GM12875 (cell line): Measurements from ENCODE around the gene ADGRE1.

Experiments used
- H3K4me3 ChIP-seq: one replicate; pipeline ENCODE4 v1.5.1; 2011; ENCODE audit warnings: low read depth, low read length, control low read depth
- TF ChIP-seq, protein P1 (sequence below): IDR thresholded peaks from 2 replicates; pipeline ENCODE4 v1.5.1; 2011; ENCODE audit warnings: low read depth, mild to moderate bottlenecking, control low read depth, inconsistent platforms, low read length, moderate library complexity, borderline replicate concordance; ENCODE audit not compliant: insufficient read depth

Gene ADGRE1, protein sequence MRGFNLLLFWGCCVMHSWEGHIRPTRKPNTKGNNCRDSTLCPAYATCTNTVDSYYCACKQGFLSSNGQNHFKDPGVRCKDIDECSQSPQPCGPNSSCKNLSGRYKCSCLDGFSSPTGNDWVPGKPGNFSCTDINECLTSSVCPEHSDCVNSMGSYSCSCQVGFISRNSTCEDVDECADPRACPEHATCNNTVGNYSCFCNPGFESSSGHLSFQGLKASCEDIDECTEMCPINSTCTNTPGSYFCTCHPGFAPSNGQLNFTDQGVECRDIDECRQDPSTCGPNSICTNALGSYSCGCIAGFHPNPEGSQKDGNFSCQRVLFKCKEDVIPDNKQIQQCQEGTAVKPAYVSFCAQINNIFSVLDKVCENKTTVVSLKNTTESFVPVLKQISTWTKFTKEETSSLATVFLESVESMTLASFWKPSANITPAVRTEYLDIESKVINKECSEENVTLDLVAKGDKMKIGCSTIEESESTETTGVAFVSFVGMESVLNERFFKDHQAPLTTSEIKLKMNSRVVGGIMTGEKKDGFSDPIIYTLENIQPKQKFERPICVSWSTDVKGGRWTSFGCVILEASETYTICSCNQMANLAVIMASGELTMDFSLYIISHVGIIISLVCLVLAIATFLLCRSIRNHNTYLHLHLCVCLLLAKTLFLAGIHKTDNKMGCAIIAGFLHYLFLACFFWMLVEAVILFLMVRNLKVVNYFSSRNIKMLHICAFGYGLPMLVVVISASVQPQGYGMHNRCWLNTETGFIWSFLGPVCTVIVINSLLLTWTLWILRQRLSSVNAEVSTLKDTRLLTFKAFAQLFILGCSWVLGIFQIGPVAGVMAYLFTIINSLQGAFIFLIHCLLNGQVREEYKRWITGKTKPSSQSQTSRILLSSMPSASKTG

DNA sequence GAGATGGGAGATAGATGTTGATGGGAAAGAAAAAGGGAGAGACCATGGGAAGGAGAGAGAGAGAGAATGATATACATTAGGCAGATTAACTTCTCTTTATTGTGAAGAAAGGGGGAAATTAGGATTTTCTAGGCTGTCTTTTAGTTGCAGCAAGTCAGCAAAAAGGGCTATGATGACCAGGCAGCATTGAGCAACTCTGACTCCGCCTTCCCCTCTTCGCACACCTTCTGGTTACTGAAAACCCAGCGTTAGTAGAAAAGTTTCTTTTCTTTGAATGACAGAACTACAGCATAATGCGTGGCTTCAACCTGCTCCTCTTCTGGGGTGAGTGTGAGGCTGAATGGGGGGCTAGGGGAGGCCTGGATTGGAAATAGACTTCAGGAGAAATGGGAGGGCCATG, at the start of gene ADGRE1:
TSS of gene ADGRE1 (plus strand) at position 264 of the 400 bp plus-strand sequence. CDS start at position 294, 30 bp downstream.
- no peak within 1 kb of the TSS for H3K4me3 ChIP-seq
- TF ChIP-seq, protein P1, sequence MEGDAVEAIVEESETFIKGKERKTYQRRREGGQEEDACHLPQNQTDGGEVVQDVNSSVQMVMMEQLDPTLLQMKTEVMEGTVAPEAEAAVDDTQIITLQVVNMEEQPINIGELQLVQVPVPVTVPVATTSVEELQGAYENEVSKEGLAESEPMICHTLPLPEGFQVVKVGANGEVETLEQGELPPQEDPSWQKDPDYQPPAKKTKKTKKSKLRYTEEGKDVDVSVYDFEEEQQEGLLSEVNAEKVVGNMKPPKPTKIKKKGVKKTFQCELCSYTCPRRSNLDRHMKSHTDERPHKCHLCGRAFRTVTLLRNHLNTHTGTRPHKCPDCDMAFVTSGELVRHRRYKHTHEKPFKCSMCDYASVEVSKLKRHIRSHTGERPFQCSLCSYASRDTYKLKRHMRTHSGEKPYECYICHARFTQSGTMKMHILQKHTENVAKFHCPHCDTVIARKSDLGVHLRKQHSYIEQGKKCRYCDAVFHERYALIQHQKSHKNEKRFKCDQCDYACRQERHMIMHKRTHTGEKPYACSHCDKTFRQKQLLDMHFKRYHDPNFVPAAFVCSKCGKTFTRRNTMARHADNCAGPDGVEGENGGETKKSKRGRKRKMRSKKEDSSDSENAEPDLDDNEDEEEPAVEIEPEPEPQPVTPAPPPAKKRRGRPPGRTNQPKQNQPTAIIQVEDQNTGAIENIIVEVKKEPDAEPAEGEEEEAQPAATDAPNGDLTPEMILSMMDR, result no peak

DNA sequence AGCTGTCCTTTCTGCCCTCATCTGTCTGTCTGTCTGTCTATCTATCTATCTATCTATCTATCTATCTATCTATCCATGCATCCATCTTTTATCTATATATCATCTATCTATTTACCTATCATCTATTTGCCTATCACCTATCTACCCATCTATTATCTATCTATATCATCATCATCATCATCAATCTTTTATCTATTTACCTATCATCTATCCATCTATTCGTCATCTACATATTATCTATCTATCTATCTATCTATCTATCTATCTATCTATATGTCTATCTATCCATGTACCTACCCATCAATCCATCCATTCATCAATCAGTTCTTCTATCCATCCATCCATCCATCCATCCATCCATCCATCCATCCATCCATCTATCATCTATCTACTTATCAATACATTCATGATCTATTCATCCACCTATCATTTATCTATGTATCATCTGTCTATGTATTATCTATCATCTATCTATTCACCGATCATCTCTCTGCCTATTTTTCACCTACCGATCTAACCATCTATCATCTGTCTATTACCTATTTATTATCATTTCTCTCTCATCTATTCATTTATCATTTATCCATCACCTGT, 49.2 kb upstream of the ADGRE1 start:
- no peak overlapping the region for H3K4me3 ChIP-seq
- TF ChIP-seq, protein P1, result no peak

DNA sequence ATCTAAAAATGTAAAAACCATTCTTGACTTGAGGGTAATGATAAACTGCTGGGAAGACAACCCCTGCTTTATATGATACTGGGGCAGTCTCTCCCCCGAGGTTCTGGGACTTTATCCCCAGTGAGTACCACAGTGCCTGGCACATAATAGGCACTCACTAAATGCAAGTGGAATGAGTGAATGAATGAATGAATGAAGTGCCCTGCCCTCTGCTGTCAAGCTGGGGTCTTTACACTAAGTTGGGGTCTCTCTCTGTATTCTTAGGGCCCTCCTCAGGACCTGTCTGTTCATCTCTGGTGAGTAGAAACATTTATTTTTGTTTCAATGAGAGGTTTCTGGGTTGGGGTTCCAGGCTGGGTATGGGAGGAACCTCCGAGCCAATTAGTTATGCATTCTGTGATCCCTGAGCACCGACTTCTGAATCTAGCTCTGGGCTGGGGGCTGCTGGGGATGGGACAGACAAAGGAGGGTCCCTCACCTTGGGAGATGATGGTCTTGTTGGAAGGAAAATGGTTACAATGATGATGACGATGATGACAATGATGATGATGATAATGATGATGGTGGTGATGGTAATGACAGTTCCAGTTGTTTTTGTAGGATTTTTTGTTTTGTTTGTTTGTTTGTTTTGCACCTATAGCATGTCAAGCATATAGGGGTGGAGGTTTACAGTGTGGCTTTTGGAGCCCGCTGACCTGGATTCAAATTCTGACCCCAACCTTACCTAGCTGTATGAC, 44.3 kb upstream of the ADGRE1 start:
- TF ChIP-seq, protein P1, result no peak
- no peak overlapping the region for H3K4me3 ChIP-seq

DNA sequence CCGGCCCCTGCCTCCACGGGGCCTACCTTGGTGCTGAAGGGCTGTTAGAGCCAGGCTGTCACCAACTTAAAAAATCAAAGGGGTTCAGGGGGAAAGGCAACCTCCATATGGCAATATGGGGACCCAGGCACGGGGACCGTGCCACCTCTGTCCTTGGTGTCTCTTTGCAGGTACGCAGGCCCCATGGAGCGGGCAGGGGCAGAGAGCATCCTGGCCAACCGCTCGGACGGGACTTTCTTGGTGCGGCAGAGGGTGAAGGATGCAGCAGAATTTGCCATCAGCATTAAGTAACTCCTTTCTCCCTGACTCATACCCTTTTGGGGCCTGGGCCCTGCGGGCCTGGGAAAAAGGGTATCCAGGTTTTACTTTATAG, 39.6 kb upstream of the ADGRE1 start:
- TF ChIP-seq, protein P1, result no peak

DNA sequence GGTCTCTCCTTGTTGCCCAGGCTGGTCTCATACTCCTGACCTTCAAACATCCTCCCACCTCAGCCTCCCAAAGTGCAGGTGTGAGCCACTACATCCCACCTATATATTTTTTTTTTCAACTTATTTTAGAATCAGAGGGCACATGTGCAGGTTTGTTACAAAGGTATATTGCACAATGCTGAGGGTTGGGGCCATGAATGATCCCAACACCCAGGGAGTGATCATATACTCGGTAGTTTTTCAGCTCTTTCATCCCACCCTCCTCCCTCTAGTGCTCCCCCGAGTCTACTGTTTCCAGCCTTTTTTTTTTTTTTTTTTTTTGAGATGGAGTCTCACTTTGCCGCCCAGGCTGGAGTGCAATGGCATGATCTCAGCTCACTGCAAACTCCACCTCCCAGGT, 38.4 kb upstream of the ADGRE1 start:
- TF ChIP-seq, protein P1, result no peak
- no peak overlapping the region for H3K4me3 ChIP-seq

More for the DNA sequence above, 39.6 kb upstream of the ADGRE1 start:
- no peak overlapping the region for H3K4me3 ChIP-seq

DNA sequence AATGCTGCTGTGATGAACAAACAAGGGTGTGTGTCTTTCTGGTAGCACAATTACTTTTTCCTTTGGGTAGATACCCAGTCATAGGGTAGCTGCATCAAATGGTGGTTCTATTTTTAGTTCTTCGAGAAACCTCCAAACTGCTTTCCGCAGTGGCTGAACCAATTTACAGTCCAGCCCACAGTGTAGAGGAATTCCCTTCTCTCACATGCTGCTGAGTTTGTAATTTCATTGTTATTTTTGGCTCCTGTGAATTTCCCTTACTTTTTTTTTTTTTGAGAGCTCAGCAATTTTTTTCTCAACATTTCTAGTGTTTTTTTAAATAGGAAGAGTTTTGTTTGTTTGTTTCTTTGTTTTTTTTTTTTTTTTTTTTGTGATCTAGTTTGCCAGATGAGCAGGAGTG, 37.5 kb upstream of the ADGRE1 start:
- H3K4me3 ChIP-seq, result no peak overlapping the region
- TF ChIP-seq, protein P1, result no peak
